ENCODE measurements around the gene MFAP4. TPM values are rescaled to one million over a fixed set of nuclear protein-coding genes. Genes with fewer than 3 reads are reported as not detected.

Gene MFAP4
- total RNA-seq, 1 experiment from 2014 or later = not detected

DNA sequence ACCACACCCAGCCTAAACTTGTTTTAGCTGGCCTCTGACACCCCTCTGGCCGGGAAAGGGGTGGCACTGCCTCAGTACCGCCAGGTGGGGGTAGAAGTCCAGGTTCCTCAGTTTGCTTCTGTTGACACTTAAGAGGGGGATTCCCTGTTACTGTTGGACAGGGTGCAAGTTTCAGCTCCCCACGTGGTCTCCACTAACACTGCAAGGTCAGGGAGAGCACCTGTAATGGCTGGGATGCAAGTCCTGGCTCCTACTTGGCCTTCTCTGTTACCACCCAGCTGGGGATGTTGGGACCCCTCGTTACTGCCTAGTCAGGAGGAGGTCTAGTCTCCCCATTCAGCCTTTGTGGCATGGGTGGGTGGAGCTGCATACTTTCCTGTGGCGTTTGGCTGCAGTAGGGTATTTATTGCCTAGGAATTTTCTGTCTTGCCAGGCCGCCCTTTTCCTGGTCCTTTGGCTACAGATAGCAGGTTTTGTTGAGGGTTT is 10.6 kb upstream of the MFAP4 start:
- Histone ChIP-seq H3K27me3 (ENCODE audit: insufficient read depth, low read depth) (no peaks in the 10 kb centered on the region), H2AFZ (no peak overlapping the region), H3K4me2 (peak overlapping the region; percentile 29), H3K36me3 (ENCODE audit: low read depth) (no peaks in the 10 kb centered on the region), H4K20me1 (ENCODE audit: insufficient read depth) (no peaks in the 10 kb centered on the region), H3K79me2 (ENCODE audit: low read depth) (no peaks in the 10 kb centered on the region), H3F3A (ENCODE audit: insufficient read depth, low read depth) (peaks cover 20% of the 10 kb centered on the region), H3K9me2 (ENCODE audit: insufficient read depth) (no peaks in the 10 kb centered on the region), H3K27ac (peak overlapping the region; percentile 80), H3K9me3 (ENCODE audit: insufficient read depth, low read depth) (no peaks in the 10 kb centered on the region), H3K4me1 (replicated peaks; ENCODE audit: insufficient read depth) (peaks cover 22% of the 10 kb centered on the region), H3K4me3 (no peak overlapping the region)
- ChIA-PET CTCF (no interaction called here), POLR2A (ENCODE audit: unreplicated experiment) (interaction anchor here (0.7 to 0.9 kb wide), 2 partner anchors 9 to 20 kb away, joined by 4 to 11 read pairs; partner anchors contain the start of gene MAPK7)
- peak in 1 of 2 experiments; percentile 41 for DNase-seq
- intact Hi-C loops (cut with micrococcal nuclease; ENCODE audit: unreplicated experiment) = no loop called here
- BruUV-seq (replicated peaks) = no TSS peak
- no peak for TF ChIP-seq EZH2 (IDR thresholded peaks at IDR 0.05; ENCODE audit: low read depth)
- TF ChIP-seq, protein P1, sequence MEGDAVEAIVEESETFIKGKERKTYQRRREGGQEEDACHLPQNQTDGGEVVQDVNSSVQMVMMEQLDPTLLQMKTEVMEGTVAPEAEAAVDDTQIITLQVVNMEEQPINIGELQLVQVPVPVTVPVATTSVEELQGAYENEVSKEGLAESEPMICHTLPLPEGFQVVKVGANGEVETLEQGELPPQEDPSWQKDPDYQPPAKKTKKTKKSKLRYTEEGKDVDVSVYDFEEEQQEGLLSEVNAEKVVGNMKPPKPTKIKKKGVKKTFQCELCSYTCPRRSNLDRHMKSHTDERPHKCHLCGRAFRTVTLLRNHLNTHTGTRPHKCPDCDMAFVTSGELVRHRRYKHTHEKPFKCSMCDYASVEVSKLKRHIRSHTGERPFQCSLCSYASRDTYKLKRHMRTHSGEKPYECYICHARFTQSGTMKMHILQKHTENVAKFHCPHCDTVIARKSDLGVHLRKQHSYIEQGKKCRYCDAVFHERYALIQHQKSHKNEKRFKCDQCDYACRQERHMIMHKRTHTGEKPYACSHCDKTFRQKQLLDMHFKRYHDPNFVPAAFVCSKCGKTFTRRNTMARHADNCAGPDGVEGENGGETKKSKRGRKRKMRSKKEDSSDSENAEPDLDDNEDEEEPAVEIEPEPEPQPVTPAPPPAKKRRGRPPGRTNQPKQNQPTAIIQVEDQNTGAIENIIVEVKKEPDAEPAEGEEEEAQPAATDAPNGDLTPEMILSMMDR (conservative IDR thresholded peaks at IDR 0.05) = no peak

DNA sequence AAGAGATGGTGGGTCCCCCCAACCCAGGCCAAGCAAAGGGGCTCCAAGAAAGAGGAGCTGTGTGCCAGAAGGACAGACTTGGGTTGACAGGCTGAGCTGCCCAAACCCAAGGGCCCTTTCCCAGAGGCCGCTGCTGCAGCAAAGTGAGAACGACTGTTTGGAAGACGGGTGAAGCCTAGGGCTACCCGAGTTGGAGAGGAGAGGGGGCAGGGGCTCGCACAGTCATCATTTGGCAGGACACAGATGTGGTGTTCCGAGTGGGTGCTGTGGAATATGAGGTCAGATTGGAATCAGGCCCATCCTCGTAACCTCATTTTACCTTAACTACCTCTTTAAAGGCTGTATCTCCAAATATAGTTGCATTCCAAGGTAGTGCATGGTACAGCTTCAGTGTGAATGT is 5.3 kb upstream of the MFAP4 start:
- CTCF ChIA-PET = no interaction called here
- TF ChIP-seq EZH2 (IDR thresholded peaks at IDR 0.05; ENCODE audit: low read depth) = no peak
- TF ChIP-seq, protein P1 (conservative IDR thresholded peaks at IDR 0.05) = no peak
- Histone ChIP-seq H3K79me2 (ENCODE audit: low read depth) (no peaks in the 10 kb centered on the region), H3K36me3 (ENCODE audit: low read depth) (no peaks in the 10 kb centered on the region), H3K4me1 (replicated peaks; ENCODE audit: insufficient read depth) (peaks cover 17% of the 10 kb centered on the region), H3K27ac (no peak overlapping the region), H3K4me3 (no peak overlapping the region), H4K20me1 (ENCODE audit: insufficient read depth) (no peaks in the 10 kb centered on the region), H2AFZ (no peak overlapping the region), H3F3A (ENCODE audit: insufficient read depth, low read depth) (peaks cover 6% of the 10 kb centered on the region; the same call in 1 of the 2 replicates), H3K27me3 (ENCODE audit: insufficient read depth, low read depth) (no peaks in the 10 kb centered on the region), H3K9me2 (ENCODE audit: insufficient read depth) (no peaks in the 10 kb centered on the region), H3K9me3 (ENCODE audit: insufficient read depth, low read depth) (no peaks in the 10 kb centered on the region), H3K4me2 (no peak overlapping the region)
- no TSS peak for BruUV-seq (replicated peaks)
- intact Hi-C loops (cut with micrococcal nuclease; ENCODE audit: unreplicated experiment) = no loop called here
- no peak for DNase-seq
- POLR2A ChIA-PET (ENCODE audit: unreplicated experiment) = no interaction called here

- Histone ChIP-seq H3F3A (ENCODE audit: insufficient read depth, low read depth) (peaks cover 8% of the 10 kb centered on the region; the same call in 1 of the 2 replicates), H3K4me2 (no peak overlapping the region), H4K20me1 (ENCODE audit: insufficient read depth) (no peaks in the 10 kb centered on the region), H3K9me3 (ENCODE audit: insufficient read depth, low read depth) (no peaks in the 10 kb centered on the region), H3K79me2 (ENCODE audit: low read depth) (no peaks in the 10 kb centered on the region), H3K27ac (no peak overlapping the region), H2AFZ (no peak overlapping the region), H3K4me3 (no peak overlapping the region), H3K4me1 (replicated peaks; ENCODE audit: insufficient read depth) (peaks cover 15% of the 10 kb centered on the region), H3K27me3 (ENCODE audit: insufficient read depth, low read depth) (no peaks in the 10 kb centered on the region), H3K9me2 (ENCODE audit: insufficient read depth) (no peaks in the 10 kb centered on the region), H3K36me3 (ENCODE audit: low read depth) (no peaks in the 10 kb centered on the region)
- no peak for DNase-seq
- no TSS peak for BruUV-seq (replicated peaks)
- no peak for TF ChIP-seq EZH2 (IDR thresholded peaks at IDR 0.05; ENCODE audit: low read depth)
- TF ChIP-seq, protein P1 (conservative IDR thresholded peaks at IDR 0.05) = no peak
- POLR2A ChIA-PET (ENCODE audit: unreplicated experiment) = no interaction called here
- CTCF ChIA-PET = no interaction called here
- intact Hi-C loops (cut with micrococcal nuclease; ENCODE audit: unreplicated experiment) = no loop called here
Measured at GRCh38 chr17:19391432-19391831, 4.4 kb upstream of the MFAP4 start.

All from PC-9 (cell line).